Measurements from ENCODE around the gene GABBR2.

- TF ChIP-seq POLR2A (IDR thresholded peaks at IDR 0.05) (no peak), CTCF (IDR thresholded peaks at IDR 0.05) (no peak)
Measured at GRCh38 chr9:98533132-98533531, 175.6 kb downstream of the GABBR2 start.

Data from uterus (tissue), 2 donors.